Astrocyte (in vitro differentiated cells and primary cell): Measurements from ENCODE around the gene TMEM116. TPM values are rescaled to one million over a fixed set of nuclear protein-coding genes. Genes with fewer than 3 reads are reported as not detected.
"Not testable (repeated sequence)": the region's sequence is repeated elsewhere in the genome, so short reads cannot be mapped to it uniquely, and the experiment has no call there.

ENCODE experiments used
- DNase-seq: peaks from one replicate; pipeline ENCODE4 v3.0.0-alpha.2; 2010; ENCODE audit warnings: low read depth
- FAIRE-seq: peaks from 2 replicates; lab custom pipeline; 2011; peaks lifted over from hg19 to GRCh38; lab: Jason Lieb, UNC
- H2AFZ ChIP-seq: 2 replicates; pipeline ENCODE4 v1.6.0; 2012; ENCODE audit warnings: low read depth, low read length, inconsistent platforms
- H3K27ac ChIP-seq: 2 replicates; pipeline ENCODE4 v1.5.1; 2011; ENCODE audit warnings: low read depth, low read length, inconsistent platforms
- H3K27me3 ChIP-seq: 2 replicates; pipeline ENCODE4 v1.6.0; 2011; ENCODE audit warnings: low read length, inconsistent platforms; ENCODE audit not compliant: insufficient read depth
- H3K36me3 ChIP-seq: 2 replicates; pipeline ENCODE4 v1.5.1; 2011; ENCODE audit warnings: low read length, inconsistent platforms; ENCODE audit not compliant: insufficient read depth
- H3K4me1 ChIP-seq: 2 replicates; pipeline ENCODE4 v1.5.1; 2011; ENCODE audit warnings: low read length, inconsistent platforms; ENCODE audit not compliant: insufficient read depth
- H3K4me2 ChIP-seq: 2 replicates; pipeline ENCODE4 v1.6.0; 2012; ENCODE audit warnings: low read length, inconsistent platforms
- H3K4me3 ChIP-seq: 2 replicates; pipeline ENCODE4 v1.5.1; 2011; ENCODE audit warnings: low read depth, mild to moderate bottlenecking, low read length, inconsistent platforms; ENCODE audit not compliant: insufficient read depth
- H3K79me2 ChIP-seq: 2 replicates; pipeline ENCODE4 v1.6.0; 2012; ENCODE audit warnings: mild to moderate bottlenecking, low read length, inconsistent platforms; ENCODE audit not compliant: insufficient read depth
- H3K9ac ChIP-seq: 2 replicates; pipeline ENCODE4 v1.6.0; 2012; ENCODE audit warnings: mild to moderate bottlenecking, low read length, inconsistent platforms
- H3K9me3 ChIP-seq: 2 replicates; pipeline ENCODE4 v1.5.1; 2012; ENCODE audit warnings: low read depth, mild to moderate bottlenecking, low read length, inconsistent platforms; ENCODE audit not compliant: insufficient read depth
- H4K20me1 ChIP-seq: 2 replicates; pipeline ENCODE4 v1.6.0; 2012; ENCODE audit warnings: low read length, inconsistent platforms; ENCODE audit not compliant: insufficient read depth
- H3K27ac Mint-ChIP-seq: one replicate; pipeline ENCODE4 v1.8.0; 2021; ENCODE audit warnings: mild to moderate bottlenecking, mixed read lengths; ENCODE audit not compliant: unreplicated experiment
- H3K27me3 Mint-ChIP-seq: one replicate; pipeline ENCODE4 v1.8.0; 2021; ENCODE audit warnings: low read depth, mixed read lengths; ENCODE audit not compliant: unreplicated experiment
- H3K36me3 Mint-ChIP-seq: one replicate; pipeline ENCODE4 v1.8.0; 2021; ENCODE audit warnings: low read depth, mixed read lengths; ENCODE audit not compliant: unreplicated experiment
- H3K4me1 Mint-ChIP-seq: one replicate; pipeline ENCODE4 v1.8.0; 2021; ENCODE audit warnings: low read depth, mixed read lengths; ENCODE audit not compliant: unreplicated experiment
- H3K4me3 Mint-ChIP-seq: one replicate; pipeline ENCODE4 v1.8.0; 2021; ENCODE audit warnings: mild to moderate bottlenecking, moderate library complexity, mixed read lengths; ENCODE audit not compliant: unreplicated experiment
- H3K9me3 Mint-ChIP-seq: one replicate; pipeline ENCODE4 v1.8.0; 2021; ENCODE audit warnings: mild to moderate bottlenecking, mixed read lengths; ENCODE audit not compliant: unreplicated experiment
- EZH2 ChIP-seq: IDR thresholded peaks from 2 replicates; pipeline ENCODE4 v1.6.1; 2012; ENCODE audit warnings: mild to moderate bottlenecking, low read length, inconsistent platforms; ENCODE audit not compliant: insufficient read depth
- total RNA-seq: library from RNA; stranded (reverse); gene quantifications from 2 replicates; pipeline ENCODE4 v1.2.1, GENCODE V29; 2021
- TF ChIP-seq, protein P1 (sequence below): IDR thresholded peaks from 2 replicates; pipeline ENCODE4 v1.5.1; 2011; ENCODE audit warnings: low read depth, mild to moderate bottlenecking, inconsistent platforms, low read length, moderate library complexity; ENCODE audit not compliant: insufficient read depth

Gene TMEM116
- total RNA-seq, 1 donor from 2014 or later: 7.5 TPM

DNA sequence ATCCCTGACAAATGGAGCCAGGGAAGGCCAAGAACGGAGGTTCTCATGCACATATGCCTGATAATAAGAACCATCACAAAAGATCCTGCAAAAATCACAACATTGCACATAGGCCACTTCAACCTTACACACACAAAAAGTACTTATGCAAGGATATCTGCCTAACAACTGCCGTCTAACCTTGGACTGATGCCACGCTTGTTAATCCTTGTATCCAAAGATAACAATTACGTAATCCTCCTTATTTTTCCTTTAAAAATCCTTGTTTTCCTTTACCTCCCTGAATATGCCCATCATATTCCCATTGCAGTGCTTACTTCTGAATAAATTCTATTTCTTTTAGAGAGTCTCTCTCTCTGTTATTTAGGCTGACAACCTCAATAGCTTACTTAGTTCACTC is 59.5 kb downstream of the TMEM116 start:
- FAIRE-seq (no peak), DNase-seq (no peak)
- Histone ChIP-seq H3K9me3 (no peaks in the 10 kb centered on the region), H3K27ac (no peak overlapping the region), H3K4me1 (no peaks in the 10 kb centered on the region), H2AFZ (no peak overlapping the region), H4K20me1 (no peaks in the 10 kb centered on the region), H3K27me3 (no peaks in the 10 kb centered on the region), H3K36me3 (no peaks in the 10 kb centered on the region), H3K79me2 (no peaks in the 10 kb centered on the region), H3K4me2 (no peak overlapping the region), H3K9ac (no peak overlapping the region), H3K4me3 (no peak overlapping the region)
- Mint-ChIP-seq H3K27me3 (no peaks in the 10 kb centered on the region), H3K36me3 (peaks cover 10% of the 10 kb centered on the region), H3K9me3 (peaks cover 3% of the 10 kb centered on the region), H3K4me3 (no peak overlapping the region), H3K27ac (no peak overlapping the region), H3K4me1 (no peaks in the 10 kb centered on the region)
- TF ChIP-seq, protein P1, sequence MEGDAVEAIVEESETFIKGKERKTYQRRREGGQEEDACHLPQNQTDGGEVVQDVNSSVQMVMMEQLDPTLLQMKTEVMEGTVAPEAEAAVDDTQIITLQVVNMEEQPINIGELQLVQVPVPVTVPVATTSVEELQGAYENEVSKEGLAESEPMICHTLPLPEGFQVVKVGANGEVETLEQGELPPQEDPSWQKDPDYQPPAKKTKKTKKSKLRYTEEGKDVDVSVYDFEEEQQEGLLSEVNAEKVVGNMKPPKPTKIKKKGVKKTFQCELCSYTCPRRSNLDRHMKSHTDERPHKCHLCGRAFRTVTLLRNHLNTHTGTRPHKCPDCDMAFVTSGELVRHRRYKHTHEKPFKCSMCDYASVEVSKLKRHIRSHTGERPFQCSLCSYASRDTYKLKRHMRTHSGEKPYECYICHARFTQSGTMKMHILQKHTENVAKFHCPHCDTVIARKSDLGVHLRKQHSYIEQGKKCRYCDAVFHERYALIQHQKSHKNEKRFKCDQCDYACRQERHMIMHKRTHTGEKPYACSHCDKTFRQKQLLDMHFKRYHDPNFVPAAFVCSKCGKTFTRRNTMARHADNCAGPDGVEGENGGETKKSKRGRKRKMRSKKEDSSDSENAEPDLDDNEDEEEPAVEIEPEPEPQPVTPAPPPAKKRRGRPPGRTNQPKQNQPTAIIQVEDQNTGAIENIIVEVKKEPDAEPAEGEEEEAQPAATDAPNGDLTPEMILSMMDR: no peak
- no peak for TF ChIP-seq EZH2

DNA sequence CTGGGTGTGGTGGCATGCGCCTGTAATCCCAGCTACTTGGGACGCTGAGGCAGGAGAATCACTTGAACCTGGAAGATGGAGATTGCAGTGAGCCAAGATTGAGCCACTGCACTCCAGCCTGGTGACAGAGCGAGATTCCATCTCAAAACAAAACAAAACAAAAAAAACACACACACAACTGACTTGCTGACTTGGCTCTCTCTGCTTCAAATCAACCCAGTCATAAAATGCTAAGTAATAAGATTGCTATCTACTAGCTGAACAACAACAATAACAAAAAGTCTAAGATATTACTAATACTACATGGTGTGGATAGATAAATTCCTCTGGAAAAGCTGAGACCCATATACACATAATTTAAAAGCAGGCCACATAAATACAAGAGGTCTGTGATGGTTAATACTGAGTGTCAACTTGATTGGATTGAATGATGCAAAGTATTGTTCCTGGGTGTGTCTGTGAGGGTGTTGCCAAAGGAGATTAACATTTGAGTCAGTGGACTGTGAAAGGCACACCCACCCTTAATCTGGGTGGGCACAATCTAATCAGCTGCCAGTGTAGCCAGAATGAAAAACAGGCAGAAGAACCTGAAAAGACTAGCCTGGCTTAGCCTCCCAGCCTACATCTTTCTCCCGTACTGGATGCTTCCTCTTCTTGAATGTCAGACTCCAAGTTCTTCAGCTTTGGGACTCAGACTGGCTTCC is 60.7 kb downstream of the TMEM116 start:
- not testable (repeated sequence) for FAIRE-seq, H3K4me3 Mint-ChIP-seq, H3K4me2 ChIP-seq

DNA sequence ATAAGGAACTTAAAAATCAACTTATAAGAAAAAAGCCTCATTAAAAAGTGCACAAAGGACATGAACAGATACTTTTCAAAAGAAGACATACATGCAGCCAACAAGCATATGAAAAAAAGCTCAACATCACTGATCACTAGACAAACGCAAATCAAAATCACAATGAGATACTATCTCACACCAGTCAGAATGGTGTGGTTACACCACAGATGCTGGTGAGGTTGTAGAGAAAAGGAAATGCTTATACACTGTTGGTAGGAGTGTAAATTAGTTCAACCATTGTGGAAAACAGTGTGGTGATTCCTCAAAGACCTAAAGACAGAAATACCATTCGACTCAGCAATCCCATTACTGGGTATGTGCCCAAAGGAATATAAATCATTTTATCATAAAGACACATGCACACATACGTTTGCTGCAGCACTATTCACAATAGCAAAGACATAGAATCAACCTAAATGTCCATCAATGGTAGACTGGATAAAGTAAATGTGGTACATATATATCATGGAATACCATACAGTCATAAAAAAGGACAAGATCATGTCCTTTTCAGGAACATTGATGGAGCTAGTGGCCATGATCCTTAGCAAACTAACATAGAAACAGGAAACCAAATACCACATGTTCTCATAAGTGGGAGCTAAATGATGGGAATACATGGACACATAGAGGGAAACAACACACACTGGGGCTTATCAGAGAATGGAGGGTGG is 61.8 kb downstream of the TMEM116 start:
- not testable (repeated sequence) for H4K20me1 ChIP-seq, H3K9me3 ChIP-seq, H3K4me1 ChIP-seq, H3K27me3 Mint-ChIP-seq, DNase-seq, H3K4me2 ChIP-seq, H3K27ac Mint-ChIP-seq, H3K9ac ChIP-seq, FAIRE-seq, H3K9me3 Mint-ChIP-seq, H3K4me3 Mint-ChIP-seq, H3K27ac ChIP-seq, H3K4me1 Mint-ChIP-seq, H2AFZ ChIP-seq, H3K36me3 ChIP-seq, H3K4me3 ChIP-seq, H3K79me2 ChIP-seq, H3K27me3 ChIP-seq
- peaks cover 10% of the 10 kb centered on the region for H3K36me3 Mint-ChIP-seq

More for the DNA sequence above, 60.7 kb downstream of the TMEM116 start:
- H3K27ac ChIP-seq, H3K4me1 ChIP-seq, H3K4me3 ChIP-seq, H3K27ac Mint-ChIP-seq, H3K4me1 Mint-ChIP-seq, H3K9me3 Mint-ChIP-seq, H3K9ac ChIP-seq, H3K9me3 ChIP-seq, H3K27me3 ChIP-seq, H3K36me3 ChIP-seq, DNase-seq, H3K27me3 Mint-ChIP-seq, H2AFZ ChIP-seq, H3K79me2 ChIP-seq, H4K20me1 ChIP-seq: not testable (repeated sequence)
- H3K36me3 Mint-ChIP-seq: peaks cover 10% of the 10 kb centered on the region
